Left cardiac atrium (tissue), 4 donors: Measurements from ENCODE around the gene C2CD2L. TPM values are rescaled to one million over a fixed set of nuclear protein-coding genes. Genes with fewer than 3 reads are reported as not detected.
"Not testable (repeated sequence)": the region's sequence is repeated elsewhere in the genome, so short reads cannot be mapped to it uniquely, and the experiment has no call there.

Experiments used
- ATAC-seq, 2 donors: fragments of 200-7000 bp; cut with Tn5 transposase; one replicate each; pipeline ENCODE4 v1.9.1; 2020; ENCODE audit warnings: mild to moderate bottlenecking in 2 of 2, moderate library complexity in 2 of 2
- DNase-seq: peaks from one replicate; pipeline ENCODE4 v3.0.0-alpha.2; 2020
- intact Hi-C, 2 donors: fragments of 100-400 bp; cut with DNase I; formaldehyde crosslinking; loops; one replicate each; pipeline versions ENCODE4 v1.14.1 to v1.15.1; 2022 to 2023
- long read RNA-seq: library from polyadenylated mRNA; unstranded; transcript quantifications from one replicate; pipeline ENCODE4 v2.0.0, GENCODE V29; 2021
- total RNA-seq, 2 donors: library from RNA; stranded (reverse); fragmentation: NEBNext Ultra II Directional; extraction: Animal tissue kit (Norgen Biotek cat#: 25700); gene quantifications; one replicate each; pipeline ENCODE4 v1.2.1, GENCODE V29; 2021
- donor health status: DM: no; HTN: yes; CAD: no.
- donor health status: DM: no; HTN: yes; CAD: no; lungs with severe emphysema.
- donor health status: DM: yes; HTN: yes; CAD: no.
- donor health status: Dilated cardiomyopathy.

The C2CD2L gene
- 1 to 10 TPM; 8.7 to 9.3 TPM for total RNA-seq
- long read RNA-seq, partial matches to known transcripts, result 3 of 6 reads
- long read RNA-seq, other reads (novel, unspliced or antisense), result 3 of 6 reads

GRCh38 chr11:119106564-119107537 lies at the start of gene C2CD2L:
TSS of gene C2CD2L (plus strand) at chr11:119107344. CDS start at chr11:119107742, 398 bp downstream.
- ATAC-seq (peak; percentile 95 to 96), DNase-seq (peak; percentile 93)
- intact Hi-C loops, result no loop called here

- ATAC-seq, intact Hi-C loops, DNase-seq: not testable (repeated sequence)
These were observed 48.0 kb upstream of the C2CD2L start for GRCh38 chr11:119059128-119059527.

- intact Hi-C loops, result no loop called here
- DNase-seq (no peak), ATAC-seq (no peak)
These were observed 45.9 kb upstream of the C2CD2L start for GRCh38 chr11:119061256-119061655.

- intact Hi-C loops, result no loop called here
- ATAC-seq (no peak), DNase-seq (peak; percentile 67)
These were observed 44.4 kb upstream of the C2CD2L start for GRCh38 chr11:119062779-119063178.

GRCh38 chr11:119065369-119065768 lies 41.8 kb upstream of the C2CD2L start:
- no peak for DNase-seq
- intact Hi-C loops, result no loop called here
- no peak for ATAC-seq

- peak; percentile 99 for DNase-seq
- intact Hi-C loops, result no loop called here
- peak; percentile 99 for ATAC-seq
These were observed 39.5 kb upstream of the C2CD2L start, which contains the start of gene VPS11 for GRCh38 chr11:119067371-119068222. TSS of gene VPS11 (plus strand) at chr11:119067818. CDS start at chr11:119067824, 6 bp downstream.

GRCh38 chr11:119077839-119078238 lies 29.3 kb upstream of the C2CD2L start:
- DNase-seq (no peak), ATAC-seq (no peak)
- intact Hi-C loops, result no loop called here

- DNase-seq, result no peak
- intact Hi-C loops, result no loop called here
- no peak for ATAC-seq
These were observed 28.3 kb upstream of the C2CD2L start for GRCh38 chr11:119078675-119079420.

GRCh38 chr11:119081682-119082260 lies 25.4 kb upstream of the C2CD2L start:
- no peak for ATAC-seq
- intact Hi-C loops, result no loop called here

GRCh38 chr11:119084663-119085436 lies 22.3 kb upstream of the C2CD2L start, which contains the start of gene HMBS:
TSS of gene HMBS (plus strand) at chr11:119084881. CDS start at chr11:119085034, 153 bp downstream.
- ATAC-seq, result peak; percentile 98
- intact Hi-C loops, result no loop called here
- peak; percentile 94 for DNase-seq

More at GRCh38 chr11:119081682-119082260, 25.4 kb upstream of the C2CD2L start:
- DNase-seq, result no peak

GRCh38 chr11:119085437-119085847 lies 21.7 kb upstream of the C2CD2L start:
- ATAC-seq, result peak in 1 of 2 donors; percentile 9
- intact Hi-C loops, result no loop called here
- no peak for DNase-seq

- intact Hi-C loops, result no loop called here
- DNase-seq (no peak), ATAC-seq (no peak)
These were observed 20.0 kb upstream of the C2CD2L start for GRCh38 chr11:119087123-119087522.

GRCh38 chr11:119087747-119088241 lies 19.4 kb upstream of the C2CD2L start:
- ATAC-seq (no peak), DNase-seq (no peak)
- intact Hi-C loops, result no loop called here

GRCh38 chr11:119088406-119088805 lies 18.7 kb upstream of the C2CD2L start:
- DNase-seq (no peak), ATAC-seq (no peak)
- intact Hi-C loops, result no loop called here

- DNase-seq (no peak), ATAC-seq (no peak)
- intact Hi-C loops, result no loop called here
These were observed 17.8 kb upstream of the C2CD2L start for GRCh38 chr11:119089319-119089718.

- DNase-seq (no peak), ATAC-seq (no peak)
- intact Hi-C loops, result no loop called here
These were observed 16.0 kb upstream of the C2CD2L start for GRCh38 chr11:119091178-119091577.
